ENCODE results near the gene RPUSD3.
"Not testable (repeated sequence)": the region's sequence is repeated elsewhere in the genome, so short reads cannot be mapped to it uniquely, and the experiment has no call there.

RPUSD3 gene

GRCh38 chr3:9843715-9844438 lies at the start of gene RPUSD3:
Gene RPUSD3 (minus strand): TSS chr3:9844008. CDS start chr3:9843990, 18 bp downstream.
- peak; percentile 95 for DNase-seq (ENCODE audit: low read depth)

GRCh38 chr3:9891072-9891622 lies 47.3 kb upstream of the RPUSD3 start:
- DNase-seq (ENCODE audit: low read depth) = no peak

GRCh38 chr3:9890249-9891071 lies 46.7 kb upstream of the RPUSD3 start, which contains the start of gene JAGN1:
Gene JAGN1 (plus strand): TSS chr3:9890610. CDS start chr3:9890723, 113 bp downstream.
- peak; percentile 85 for DNase-seq (ENCODE audit: low read depth)

GRCh38 chr3:9889405-9889804 lies 45.6 kb upstream of the RPUSD3 start:
- no peak for DNase-seq (ENCODE audit: low read depth)

- DNase-seq (ENCODE audit: low read depth) = no peak
These were observed 44.7 kb upstream of the RPUSD3 start for GRCh38 chr3:9888540-9888939.

- no peak for DNase-seq (ENCODE audit: low read depth)
These were observed 43.7 kb upstream of the RPUSD3 start for GRCh38 chr3:9887480-9887879.

GRCh38 chr3:9886328-9886727 lies 42.5 kb upstream of the RPUSD3 start:
- DNase-seq (ENCODE audit: low read depth) = no peak

- no peak for DNase-seq (ENCODE audit: low read depth)
These were observed 40.9 kb upstream of the RPUSD3 start for GRCh38 chr3:9884555-9885165.

- DNase-seq (ENCODE audit: low read depth) = no peak
These were observed 40.1 kb upstream of the RPUSD3 start for GRCh38 chr3:9883706-9884554.

GRCh38 chr3:9881441-9881840 lies 37.6 kb upstream of the RPUSD3 start:
- no peak for DNase-seq (ENCODE audit: low read depth)

GRCh38 chr3:9879830-9880549 lies 36.2 kb upstream of the RPUSD3 start, which contains the start of gene CIDEC:
Gene CIDEC (minus strand): TSS chr3:9880253. CDS start chr3:9878486, 1,767 bp downstream.
- DNase-seq (ENCODE audit: low read depth) = no peak

GRCh38 chr3:9878700-9879099 lies 34.9 kb upstream of the RPUSD3 start:
- DNase-seq (ENCODE audit: low read depth) = no peak

GRCh38 chr3:9876991-9877390 lies 33.2 kb upstream of the RPUSD3 start:
- no peak for DNase-seq (ENCODE audit: low read depth)

- not testable (repeated sequence) for DNase-seq (ENCODE audit: low read depth)
These were observed 32.4 kb upstream of the RPUSD3 start for GRCh38 chr3:9876255-9876654.

- no peak for DNase-seq (ENCODE audit: low read depth)
These were observed 31.6 kb upstream of the RPUSD3 start for GRCh38 chr3:9875448-9875847.

- not testable (repeated sequence) for DNase-seq (ENCODE audit: low read depth)
These were observed 28.3 kb upstream of the RPUSD3 start for GRCh38 chr3:9872067-9872466.

- no peak for DNase-seq (ENCODE audit: low read depth)
These were observed 27.2 kb upstream of the RPUSD3 start for GRCh38 chr3:9870978-9871377.

GRCh38 chr3:9869955-9870354 lies 26.1 kb upstream of the RPUSD3 start:
- DNase-seq (ENCODE audit: low read depth) = no peak

GRCh38 chr3:9867106-9867505 lies 23.3 kb upstream of the RPUSD3 start:
- no peak for DNase-seq (ENCODE audit: low read depth)

- DNase-seq (ENCODE audit: low read depth) = no peak
These were observed 22.8 kb upstream of the RPUSD3 start for GRCh38 chr3:9866639-9867038.
